Measurements from ENCODE around the gene LMNTD2. TPM values are rescaled to one million over a fixed set of nuclear protein-coding genes. Genes with fewer than 3 reads are reported as not detected.

Gene LMNTD2
- polyA plus RNA-seq, 2 of the 4 experiments (the other 2 are of a cell fraction): 2.2 to 3.5 TPM

DNA sequence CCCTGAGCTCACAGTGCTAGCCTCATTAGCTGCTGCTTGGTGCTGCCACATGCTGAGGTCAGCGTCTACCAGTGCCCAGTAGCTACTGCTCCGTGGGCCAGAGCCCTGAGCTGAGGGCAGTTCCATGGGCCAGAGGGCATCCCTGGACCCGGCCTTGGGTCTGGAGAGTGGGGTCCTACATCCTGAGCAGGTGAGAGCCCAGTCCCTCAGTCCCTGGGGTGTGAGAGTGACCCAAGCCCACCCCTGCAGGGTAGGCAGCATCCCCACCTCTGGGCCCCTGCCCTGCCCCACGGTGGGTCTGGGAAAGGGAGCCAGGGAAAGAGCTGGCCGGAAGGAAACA, 9.8 kb downstream of the LMNTD2 start:
- TF ChIP-seq NR3C1 (IDR thresholded peaks at IDR 0.05): no peak
- TF ChIP-seq MAFK (IDR thresholded peaks at IDR 0.05; ENCODE audit: partially characterized antibody): peak; percentile 58
- CTCF ChIA-PET: interaction anchor here (1.1 to 1.2 kb wide), 2 partner anchors 15 to 20 kb away, joined by 4 read pairs; no protein-coding TSS in a partner anchor
- Histone ChIP-seq H3K4me2 (no peak overlapping the region), H3K4me3 (no peak overlapping the region), H3K9me3 (no peaks in the 10 kb centered on the region), H3K4me1 (peaks cover 13% of the 10 kb centered on the region; the same call in 2 of the 3 replicates), H3K27ac (no peak overlapping the region)
- POLR2A ChIA-PET: interaction anchor here (0.6 kb wide), 2 partner anchors 144 to 438 kb away, joined by 3 to 5 read pairs; partner anchors contain the start of gene DEAF1
- DNase-seq (ENCODE audit: low read depth in 1 of 2, low spot score in 1 of 2): no peak
- FAIRE-seq: no peak
- ATAC-seq: no peak
- no CpG with 5 or more reads among the region's 5 CpGs for WGBS (ENCODE audit: missing lambda C conversion rate)

DNA sequence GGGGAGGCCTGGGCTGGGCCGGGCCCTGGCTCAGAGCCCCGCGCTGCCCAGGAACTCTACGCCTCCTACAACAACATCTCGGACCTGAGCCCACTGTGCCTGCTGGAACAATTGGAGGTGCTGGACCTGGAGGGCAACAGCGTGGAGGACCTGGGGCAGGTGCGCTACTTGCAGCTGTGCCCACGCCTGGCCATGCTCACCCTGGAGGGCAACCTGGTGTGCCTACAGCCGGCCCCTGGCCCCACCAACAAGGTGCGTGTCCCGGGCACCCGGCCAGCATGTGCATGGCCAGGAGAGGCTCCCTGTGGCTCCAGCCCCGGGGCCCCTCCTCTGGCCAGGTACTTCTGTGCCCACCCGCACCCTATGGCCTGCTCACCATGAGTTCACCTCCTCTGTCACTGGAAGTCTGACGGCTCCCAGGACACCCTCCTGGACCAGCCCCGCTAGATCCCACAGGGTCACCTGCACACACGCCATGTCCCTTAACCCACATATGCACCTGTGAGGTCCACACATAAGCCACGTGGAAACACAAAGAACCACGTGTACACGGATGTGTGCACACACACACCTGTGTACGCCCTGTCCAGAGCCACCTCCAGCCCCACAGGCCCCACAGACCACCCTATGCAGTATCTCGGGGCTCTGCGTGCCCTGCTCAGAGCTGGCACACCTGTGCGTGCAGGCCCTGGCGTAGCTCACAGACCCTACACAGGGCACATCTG, 10.4 kb downstream of the LMNTD2 start:
- peaks cover 8% of the 10 kb centered on the region; the same call in 2 of the 3 replicates for H3K4me1 ChIP-seq
- CTCF ChIA-PET: no interaction called here
- no peak overlapping the region for H3K4me3 ChIP-seq
- 86% methylated on average over 12 of the region's 25 CpGs for WGBS (ENCODE audit: missing lambda C conversion rate)
- TF ChIP-seq RNF2 (IDR thresholded peaks at IDR 0.05; ENCODE audit: borderline replicate concordance, low read depth): no peak
- TF ChIP-seq, protein P1, sequence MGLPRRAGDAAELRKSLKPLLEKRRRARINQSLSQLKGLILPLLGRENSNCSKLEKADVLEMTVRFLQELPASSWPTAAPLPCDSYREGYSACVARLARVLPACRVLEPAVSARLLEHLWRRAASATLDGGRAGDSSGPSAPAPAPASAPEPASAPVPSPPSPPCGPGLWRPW (IDR thresholded peaks at IDR 0.05): no peak
- POLR2A ChIA-PET: no interaction called here
- FAIRE-seq: no peak
- no peak overlapping the region for H3K27ac ChIP-seq
- no peak for ATAC-seq
- H3K4me2 ChIP-seq: no peak overlapping the region
- DNase-seq (ENCODE audit: low read depth in 1 of 2, low spot score in 1 of 2): no peak
- no peaks in the 10 kb centered on the region for H3K9me3 ChIP-seq

DNA sequence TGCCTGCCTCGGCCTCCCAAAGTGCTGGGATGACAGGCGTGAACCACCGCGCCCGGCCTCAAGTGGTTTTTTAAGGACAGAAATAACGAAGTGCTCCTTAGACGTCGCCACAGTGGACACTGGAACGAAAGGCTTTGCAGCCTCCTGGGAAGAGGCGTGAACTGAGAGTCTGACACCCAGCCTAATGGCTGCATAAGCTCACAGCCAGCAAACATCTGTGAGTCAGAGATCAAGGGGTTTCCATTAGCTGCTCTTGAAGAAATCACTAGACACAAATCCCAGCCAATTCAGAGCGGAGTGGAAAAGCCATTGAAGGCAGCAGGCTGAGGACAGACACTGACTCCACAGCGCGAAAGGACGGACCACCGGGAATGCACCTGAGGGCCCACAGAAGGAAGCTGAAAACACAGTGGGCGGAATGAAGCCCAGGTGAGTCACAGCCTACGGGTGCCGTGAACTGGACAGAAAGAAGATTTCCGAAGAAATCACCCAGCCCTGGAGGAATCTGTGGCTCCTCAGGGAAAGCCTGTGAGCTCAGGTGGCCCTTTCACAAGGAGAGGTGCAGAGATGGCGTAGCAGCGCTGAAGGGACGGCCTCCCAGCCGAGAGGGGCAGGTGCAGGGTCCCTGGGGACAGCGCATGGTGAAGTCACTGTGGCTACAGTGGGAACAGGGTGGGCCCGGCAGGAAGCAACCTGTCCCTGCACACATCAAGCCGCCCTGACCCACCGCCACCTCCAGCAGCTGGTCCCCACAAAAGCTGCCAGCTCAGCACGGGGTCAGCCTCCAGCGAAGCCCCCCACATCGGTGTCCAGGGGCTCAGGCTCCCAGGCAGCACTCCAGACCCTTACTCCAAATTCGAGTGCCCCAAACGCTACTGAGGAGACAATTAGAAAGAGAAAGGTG, 11.6 kb downstream of the LMNTD2 start:
- Histone ChIP-seq H3K4me1 (no peaks in the 10 kb centered on the region; the same call in 2 of the 3 replicates), H3K27ac (no peak overlapping the region), H3K9me3 (no peaks in the 10 kb centered on the region), H3K4me2 (no peak overlapping the region), H3K4me3 (no peak overlapping the region)
- ChIA-PET CTCF (interaction anchor here (1.0 kb wide), 1 partner anchor 16 kb away, joined by 5 read pairs; no protein-coding TSS in a partner anchor), POLR2A (no interaction called here)
- FAIRE-seq (no peak), DNase-seq (ENCODE audit: low read depth in 1 of 2, low spot score in 1 of 2) (no peak), ATAC-seq (peak in 1 of 2 experiments; percentile 14; a peak in 2 of 6 replicates)
- TF ChIP-seq ZNF302 (CRISPR knock-in tag; IDR thresholded peaks at IDR 0.05) (no peak), FOXS1 (CRISPR knock-in tag; IDR thresholded peaks at IDR 0.05) (no peak), SREBF2 (IDR thresholded peaks at IDR 0.05) (no peak), ZFP36 (IDR thresholded peaks at IDR 0.05; ENCODE audit: borderline replicate concordance, partially characterized antibody) (no peak), JUN (IDR thresholded peaks at IDR 0.05) (no peak), CHD2 (IDR thresholded peaks at IDR 0.05; ENCODE audit: low read length, partially characterized antibody) (no peak), NFE2L2 (conservative IDR thresholded peaks at IDR 0.05; ENCODE audit: low read length) (no peak), JUNB (IDR thresholded peaks at IDR 0.05) (no peak)
- TF ChIP-seq, protein P2, sequence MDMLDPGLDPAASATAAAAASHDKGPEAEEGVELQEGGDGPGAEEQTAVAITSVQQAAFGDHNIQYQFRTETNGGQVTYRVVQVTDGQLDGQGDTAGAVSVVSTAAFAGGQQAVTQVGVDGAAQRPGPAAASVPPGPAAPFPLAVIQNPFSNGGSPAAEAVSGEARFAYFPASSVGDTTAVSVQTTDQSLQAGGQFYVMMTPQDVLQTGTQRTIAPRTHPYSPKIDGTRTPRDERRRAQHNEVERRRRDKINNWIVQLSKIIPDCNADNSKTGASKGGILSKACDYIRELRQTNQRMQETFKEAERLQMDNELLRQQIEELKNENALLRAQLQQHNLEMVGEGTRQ (IDR thresholded peaks at IDR 0.05): no peak
- TF ChIP-seq, protein P3, sequence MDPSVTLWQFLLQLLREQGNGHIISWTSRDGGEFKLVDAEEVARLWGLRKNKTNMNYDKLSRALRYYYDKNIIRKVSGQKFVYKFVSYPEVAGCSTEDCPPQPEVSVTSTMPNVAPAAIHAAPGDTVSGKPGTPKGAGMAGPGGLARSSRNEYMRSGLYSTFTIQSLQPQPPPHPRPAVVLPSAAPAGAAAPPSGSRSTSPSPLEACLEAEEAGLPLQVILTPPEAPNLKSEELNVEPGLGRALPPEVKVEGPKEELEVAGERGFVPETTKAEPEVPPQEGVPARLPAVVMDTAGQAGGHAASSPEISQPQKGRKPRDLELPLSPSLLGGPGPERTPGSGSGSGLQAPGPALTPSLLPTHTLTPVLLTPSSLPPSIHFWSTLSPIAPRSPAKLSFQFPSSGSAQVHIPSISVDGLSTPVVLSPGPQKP (IDR thresholded peaks at IDR 0.05; ENCODE audit: low read depth, low read length): no peak
- TF ChIP-seq, protein P4, sequence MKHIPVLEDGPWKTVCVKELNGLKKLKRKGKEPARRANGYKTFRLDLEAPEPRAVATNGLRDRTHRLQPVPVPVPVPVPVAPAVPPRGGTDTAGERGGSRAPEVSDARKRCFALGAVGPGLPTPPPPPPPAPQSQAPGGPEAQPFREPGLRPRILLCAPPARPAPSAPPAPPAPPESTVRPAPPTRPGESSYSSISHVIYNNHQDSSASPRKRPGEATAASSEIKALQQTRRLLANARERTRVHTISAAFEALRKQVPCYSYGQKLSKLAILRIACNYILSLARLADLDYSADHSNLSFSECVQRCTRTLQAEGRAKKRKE (CRISPR knock-in tag; IDR thresholded peaks at IDR 0.05; ENCODE audit: low read depth): no peak
- 74% methylated on average over 28 of the region's 32 CpGs for WGBS (ENCODE audit: missing lambda C conversion rate)
